GM12801 (cell line): ENCODE measurements around the gene SMTN.

Source experiments
- TF ChIP-seq, protein P1 (sequence below): IDR thresholded peaks from one replicate; pipeline ENCODE4 v1.5.1; 2011; ENCODE audit warnings: control low read depth; ENCODE audit not compliant: insufficient read length; ENCODE audit errors: extremely low read depth

Gene SMTN

DNA sequence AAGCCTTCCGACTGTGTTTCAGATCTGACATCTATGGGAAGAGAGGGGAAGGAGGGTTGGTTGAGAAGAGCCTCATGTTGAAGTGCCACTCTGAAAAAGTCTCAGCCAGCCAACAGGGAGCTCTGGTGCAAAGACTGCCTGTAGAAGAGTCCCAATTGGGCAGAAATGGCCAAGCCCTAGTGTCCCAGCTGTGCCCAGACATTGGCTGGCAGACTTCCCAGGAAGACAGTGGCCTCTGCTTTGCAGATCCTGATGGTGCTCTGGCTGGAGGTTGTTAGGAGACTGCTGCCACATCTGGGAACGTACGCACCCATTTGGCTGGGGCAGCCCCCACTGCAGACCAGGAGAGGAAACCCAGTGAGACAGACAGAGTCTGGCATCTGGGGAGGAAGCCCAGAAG lies 62.4 kb downstream of the SMTN start:
- TF ChIP-seq, protein P1, sequence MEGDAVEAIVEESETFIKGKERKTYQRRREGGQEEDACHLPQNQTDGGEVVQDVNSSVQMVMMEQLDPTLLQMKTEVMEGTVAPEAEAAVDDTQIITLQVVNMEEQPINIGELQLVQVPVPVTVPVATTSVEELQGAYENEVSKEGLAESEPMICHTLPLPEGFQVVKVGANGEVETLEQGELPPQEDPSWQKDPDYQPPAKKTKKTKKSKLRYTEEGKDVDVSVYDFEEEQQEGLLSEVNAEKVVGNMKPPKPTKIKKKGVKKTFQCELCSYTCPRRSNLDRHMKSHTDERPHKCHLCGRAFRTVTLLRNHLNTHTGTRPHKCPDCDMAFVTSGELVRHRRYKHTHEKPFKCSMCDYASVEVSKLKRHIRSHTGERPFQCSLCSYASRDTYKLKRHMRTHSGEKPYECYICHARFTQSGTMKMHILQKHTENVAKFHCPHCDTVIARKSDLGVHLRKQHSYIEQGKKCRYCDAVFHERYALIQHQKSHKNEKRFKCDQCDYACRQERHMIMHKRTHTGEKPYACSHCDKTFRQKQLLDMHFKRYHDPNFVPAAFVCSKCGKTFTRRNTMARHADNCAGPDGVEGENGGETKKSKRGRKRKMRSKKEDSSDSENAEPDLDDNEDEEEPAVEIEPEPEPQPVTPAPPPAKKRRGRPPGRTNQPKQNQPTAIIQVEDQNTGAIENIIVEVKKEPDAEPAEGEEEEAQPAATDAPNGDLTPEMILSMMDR, result no peak

DNA sequence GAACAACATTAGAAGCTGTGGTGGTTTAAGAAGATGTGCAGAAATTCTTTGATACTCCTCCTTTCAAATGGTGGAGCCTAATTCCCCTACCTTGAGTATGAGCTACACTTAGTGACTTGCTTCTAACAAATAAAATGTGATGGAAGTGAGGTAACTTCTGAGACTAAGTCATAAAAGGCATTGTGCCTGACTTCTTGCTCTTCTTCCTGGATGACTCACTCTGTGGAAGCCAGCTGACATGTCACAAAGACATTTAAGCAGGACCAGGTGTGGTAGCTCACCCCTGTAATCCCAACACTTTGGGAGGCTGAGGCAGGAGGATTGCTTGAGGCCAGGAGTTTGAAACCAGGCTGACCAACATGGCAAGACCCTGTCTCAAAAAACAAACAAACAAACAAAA lies 63.1 kb downstream of the SMTN start:
- TF ChIP-seq, protein P1, result no peak

DNA sequence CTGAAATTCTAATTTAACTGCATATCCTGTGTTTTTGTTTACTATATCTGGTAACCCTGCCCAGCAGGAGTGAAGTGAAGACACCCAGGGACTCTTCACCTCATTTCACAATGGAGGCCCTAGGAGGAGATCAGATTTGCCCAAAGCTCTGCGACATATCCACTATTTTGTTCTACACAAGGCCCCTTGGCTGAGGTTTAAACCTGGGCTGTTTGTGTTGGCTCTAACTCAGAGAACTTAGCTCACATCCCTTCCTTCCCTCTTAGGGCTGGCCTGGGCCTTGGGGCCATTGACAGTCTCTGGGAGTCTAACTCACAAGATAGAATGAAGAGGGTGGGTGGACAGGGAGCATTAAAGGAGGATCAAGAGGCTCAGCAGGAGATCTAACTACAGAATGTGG lies 67.4 kb downstream of the SMTN start:
- TF ChIP-seq, protein P1, result no peak

DNA sequence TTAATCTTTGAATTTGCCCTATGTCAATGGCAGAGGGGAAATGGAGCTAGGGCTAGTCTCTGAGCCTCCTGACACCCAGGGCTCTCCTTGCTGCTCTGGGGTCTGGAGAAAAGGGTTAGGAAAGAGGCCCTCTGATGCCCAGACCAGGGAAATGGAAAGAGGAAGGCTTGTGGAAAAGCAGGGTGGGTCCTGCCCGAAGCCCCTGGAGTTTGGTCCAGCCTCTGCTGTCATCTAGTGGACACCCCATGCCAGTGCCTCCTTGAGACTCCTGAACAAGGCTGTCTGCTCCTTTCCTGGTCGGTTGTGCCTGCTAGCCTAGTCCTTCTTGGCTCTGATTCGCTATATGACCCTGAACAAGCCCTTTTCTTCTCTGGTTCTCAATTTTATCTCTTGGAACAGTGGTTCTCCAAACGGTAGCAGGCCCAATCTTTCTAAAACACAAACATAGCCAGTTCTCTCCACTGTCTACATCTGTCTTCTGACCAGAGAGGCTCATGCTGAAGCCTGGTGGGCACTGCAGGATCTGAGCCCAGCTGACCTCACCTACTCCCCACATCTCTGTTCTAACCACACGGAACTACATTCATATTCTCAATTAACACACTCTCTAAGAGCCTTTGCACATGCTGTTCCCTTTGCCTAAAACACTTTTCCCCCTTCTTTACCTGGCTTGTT lies 68.0 kb downstream of the SMTN start:
- TF ChIP-seq, protein P1, result no peak

DNA sequence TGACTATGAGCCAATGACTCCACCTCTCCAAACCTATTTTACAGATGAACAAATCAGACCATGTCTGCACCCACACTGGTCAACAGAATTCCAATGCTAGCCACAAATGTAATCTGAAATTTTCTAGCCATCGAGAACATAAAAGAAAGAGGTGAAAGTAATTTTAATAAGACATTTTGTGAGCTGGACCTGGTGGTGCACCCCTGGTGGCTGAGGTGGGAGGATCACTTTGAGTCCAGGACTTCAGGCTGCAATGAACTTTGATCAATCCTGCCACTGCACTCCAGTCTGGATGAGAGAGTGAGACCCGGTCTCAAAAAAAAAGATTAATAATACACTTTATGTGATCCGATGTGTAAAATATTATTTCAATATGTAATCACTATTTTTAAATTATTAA lies 69.5 kb downstream of the SMTN start:
- TF ChIP-seq, protein P1, result no peak

DNA sequence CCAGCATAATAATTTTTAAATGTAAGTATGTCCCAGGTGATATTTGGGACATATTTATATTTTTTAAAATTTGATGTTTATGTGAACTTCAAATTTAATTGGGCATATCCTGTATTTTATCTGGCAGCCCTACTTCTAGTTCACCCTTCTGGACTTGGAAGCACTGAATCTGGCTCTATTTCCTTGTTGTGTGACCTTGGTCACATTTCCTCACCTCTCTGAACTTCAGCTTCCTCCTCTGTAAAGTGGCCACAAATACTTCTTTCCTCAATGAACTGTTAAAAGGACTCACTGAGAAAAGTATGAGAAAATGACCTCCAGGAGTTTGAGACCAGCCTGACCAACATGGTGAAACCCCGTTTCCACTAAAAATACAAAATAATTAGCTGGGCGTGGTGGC lies 70.8 kb downstream of the SMTN start:
- TF ChIP-seq, protein P1, result no peak

DNA sequence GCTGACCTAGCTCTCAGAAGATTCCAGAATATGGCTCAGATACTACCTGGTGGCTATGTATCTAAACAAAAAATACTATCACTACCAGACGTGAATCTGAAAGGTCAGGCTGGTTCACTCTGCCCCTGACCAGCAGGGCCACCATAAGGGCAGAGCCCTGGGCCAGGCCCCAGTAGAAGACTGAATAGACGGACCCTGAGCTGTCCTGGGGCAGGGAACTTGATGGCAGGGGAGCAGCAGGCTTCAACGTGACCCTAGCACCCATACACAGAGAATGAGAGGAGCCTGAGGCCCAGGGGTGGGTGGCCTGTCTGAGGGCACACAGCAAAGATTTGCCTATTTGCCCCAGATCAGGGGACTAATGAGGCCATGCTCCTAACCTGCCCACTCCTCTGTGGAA lies 72.2 kb downstream of the SMTN start:
- TF ChIP-seq, protein P1, result no peak
